Measurements from ENCODE around the gene AP1S2.

Gene AP1S2

DNA sequence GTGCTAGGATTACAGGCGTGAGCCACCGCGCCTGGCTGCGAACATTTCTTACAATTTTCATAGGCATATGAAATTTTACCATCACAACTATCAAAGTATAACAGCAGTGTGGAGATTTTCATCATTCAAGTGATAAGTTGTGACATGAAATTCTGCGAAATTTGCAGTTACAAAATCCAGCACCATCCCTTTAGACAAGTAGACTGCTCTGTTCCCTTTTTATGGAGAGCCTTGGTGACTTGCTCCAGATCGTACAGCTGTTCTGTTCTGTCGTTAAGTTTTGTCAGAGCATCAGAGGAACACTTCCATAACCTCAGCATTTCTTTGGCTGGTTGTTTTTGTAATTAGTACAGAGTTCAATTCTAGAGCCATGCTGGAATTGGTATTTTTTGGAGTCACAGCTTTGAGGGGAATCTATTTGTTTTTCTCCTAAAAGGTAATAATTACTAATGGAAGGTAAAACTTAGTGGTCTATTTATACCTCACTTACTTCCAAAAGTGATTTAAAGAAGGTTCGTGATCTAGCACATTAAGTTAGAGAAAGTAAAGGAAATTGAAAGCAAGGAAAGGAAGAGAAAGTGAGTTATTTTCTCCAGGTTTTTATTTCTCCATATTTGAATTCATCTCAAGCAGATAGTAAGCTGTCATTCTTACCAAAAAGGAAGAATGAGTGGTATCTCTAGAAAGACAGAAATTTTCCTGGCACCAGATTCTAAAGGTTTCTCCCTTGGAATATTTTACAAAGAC lies 42.2 kb downstream of the AP1S2 start:
- no peak for DNase-seq (ENCODE audit: low read depth in 2 of 2, low spot score in 1 of 2)

DNA sequence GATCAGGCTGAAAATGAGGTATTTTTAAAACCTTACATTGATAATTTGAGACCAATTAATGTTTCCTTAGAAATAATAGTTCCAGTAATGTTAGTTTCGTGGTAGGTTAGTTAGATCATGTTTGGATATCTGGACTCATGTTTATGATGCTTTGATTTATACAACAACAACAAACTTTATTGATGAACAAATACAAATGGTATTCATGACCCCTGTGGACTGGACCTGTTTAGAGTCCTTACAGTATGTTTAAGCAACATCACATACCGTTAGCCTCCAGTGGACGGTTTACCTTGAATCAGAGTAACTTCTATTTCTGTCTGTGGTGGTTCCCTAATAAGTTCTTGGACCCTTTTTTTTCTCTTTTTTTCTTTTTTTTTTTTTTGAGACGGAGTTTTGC lies 46.4 kb downstream of the AP1S2 start:
- no peak for DNase-seq (ENCODE audit: low read depth in 2 of 2, low spot score in 1 of 2)

DNA sequence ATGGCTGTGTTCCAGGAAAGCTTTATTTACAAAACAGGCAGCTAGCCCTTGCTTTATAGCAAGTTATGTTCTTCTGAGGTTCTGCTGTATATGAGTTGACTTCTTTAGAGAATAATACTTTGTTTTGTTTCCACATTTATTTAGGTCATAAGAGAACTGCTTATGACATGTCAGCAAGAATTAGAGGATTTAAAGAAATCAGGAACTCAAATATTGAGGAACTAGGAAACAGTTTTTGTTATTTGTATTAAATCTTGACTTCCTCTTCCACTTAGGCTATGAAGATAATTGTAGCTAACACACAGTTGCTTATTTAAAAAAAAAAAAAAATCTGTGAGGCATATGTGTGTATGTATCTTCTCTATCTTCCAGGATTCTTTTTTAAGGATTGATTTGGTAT lies 50.0 kb downstream of the AP1S2 start:
- no peak for DNase-seq (ENCODE audit: low read depth in 2 of 2, low spot score in 1 of 2)

GRCh38 chrX:15797707-15798106 lies 56.9 kb downstream of the AP1S2 start:
- no peak for DNase-seq (ENCODE audit: low read depth in 2 of 2, low spot score in 1 of 2)

- no peak for DNase-seq (ENCODE audit: low read depth in 2 of 2, low spot score in 1 of 2)
Measured at GRCh38 chrX:15790769-15791290, 63.8 kb downstream of the AP1S2 start.

DNA sequence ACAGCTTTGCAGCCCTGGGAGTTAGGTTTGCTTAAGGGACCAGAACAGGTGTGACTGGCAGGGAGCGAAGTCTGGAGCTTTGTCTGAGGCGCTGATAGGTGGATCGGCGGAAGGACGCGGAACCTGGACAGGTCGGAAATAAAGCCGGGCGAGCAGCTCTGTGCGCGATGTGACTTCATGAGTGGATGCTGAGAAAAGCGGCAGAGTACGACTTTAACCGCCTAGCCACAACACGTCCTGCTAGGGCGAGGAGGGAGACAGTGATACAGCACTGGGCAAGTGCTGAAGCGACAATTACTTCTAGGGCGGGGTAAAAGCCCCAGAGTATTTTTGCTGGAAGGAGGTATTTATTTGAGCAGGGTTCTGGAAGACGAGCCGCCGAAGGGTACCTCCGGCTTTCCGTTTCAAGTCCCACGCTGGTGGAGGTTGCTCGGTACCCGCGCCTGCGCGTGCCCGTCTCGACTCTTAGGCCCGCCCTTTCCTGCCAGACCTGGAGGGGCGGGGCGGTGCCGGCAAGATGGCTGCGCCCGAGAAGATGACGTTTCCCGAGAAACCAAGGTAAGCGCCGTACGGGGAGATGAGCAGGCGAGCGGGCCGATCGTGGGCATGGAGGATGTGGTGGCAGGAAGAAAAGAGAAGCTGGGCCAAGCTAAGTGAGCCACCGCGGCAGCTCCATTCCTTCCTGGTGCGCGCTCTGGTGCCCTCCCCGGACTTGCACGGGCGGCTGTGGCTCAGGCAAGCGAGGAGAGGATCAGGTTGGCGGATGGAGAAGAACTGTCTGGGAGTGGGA lies 64.4 kb downstream of the AP1S2 start, which contains the start of gene ZRSR2:
TSS of gene ZRSR2 (plus strand) at position 506 of the 790 bp plus-strand sequence. CDS start at position 518, 12 bp downstream.
- DNase-seq (ENCODE audit: low read depth in 2 of 2, low spot score in 1 of 2), result peak; percentile 71 to 82

DNA sequence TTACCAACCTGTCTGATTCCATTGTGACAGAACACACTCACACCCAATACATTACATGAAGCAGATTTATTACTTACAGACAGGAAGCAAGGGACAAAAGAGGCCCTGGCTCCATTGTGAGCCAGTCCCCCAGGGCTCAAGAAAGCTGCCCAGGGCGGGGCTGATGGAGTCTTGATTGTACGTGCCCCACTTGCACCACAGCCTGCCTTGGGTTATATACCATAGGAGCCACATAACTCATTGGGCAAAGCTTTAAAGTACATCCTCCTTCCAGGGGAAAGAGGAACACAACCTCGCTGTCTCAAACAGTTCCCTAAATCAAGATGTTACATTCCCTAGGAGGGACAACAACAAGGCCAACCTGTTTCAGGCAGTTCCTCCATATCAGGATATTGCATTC lies 67.7 kb downstream of the AP1S2 start:
- no peak for DNase-seq (ENCODE audit: low read depth in 2 of 2, low spot score in 1 of 2)

- DNase-seq (ENCODE audit: low read depth in 2 of 2, low spot score in 1 of 2), result no peak
Measured at GRCh38 chrX:15785176-15785750, 69.3 kb downstream of the AP1S2 start.

DNA sequence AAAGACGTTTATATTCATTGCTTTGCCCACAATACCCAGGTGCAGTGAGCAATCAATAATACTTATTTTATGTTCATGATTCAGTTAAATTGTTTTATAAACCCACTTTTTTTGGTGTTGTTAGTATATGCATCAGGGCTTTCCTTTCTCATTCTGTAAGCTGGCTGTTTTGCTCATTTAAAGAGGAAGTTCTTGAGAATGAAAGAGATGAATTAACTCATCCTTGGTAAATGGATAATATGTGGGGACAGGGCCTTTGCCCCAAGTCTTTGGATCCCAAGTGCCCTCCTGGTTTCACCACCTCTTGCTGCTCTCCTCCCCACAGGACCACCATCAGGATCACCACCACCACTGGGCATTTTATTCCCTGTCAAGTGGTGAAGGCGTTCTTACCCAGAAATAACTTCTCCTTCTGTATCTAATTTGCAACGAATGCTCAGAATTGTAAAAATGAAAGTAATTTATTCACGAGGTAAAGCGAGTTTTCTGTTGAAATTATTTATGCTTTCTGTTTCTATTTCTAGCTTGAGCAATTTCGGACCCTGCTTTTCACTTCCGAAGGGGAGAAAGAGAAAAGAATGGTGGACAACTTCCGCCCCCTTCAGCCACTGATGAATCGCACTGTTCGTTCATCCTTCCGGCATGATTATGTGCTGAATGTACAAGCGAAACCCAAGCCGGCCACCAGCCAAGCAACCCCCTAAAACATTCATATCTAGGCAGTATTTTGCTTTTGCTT lies 72.5 kb downstream of the AP1S2 start:
- no peak for DNase-seq (ENCODE audit: low read depth in 2 of 2, low spot score in 1 of 2)
